GM23248 (cell line): ENCODE measurements around the gene AMPH. TPM values are rescaled to one million over a fixed set of nuclear protein-coding genes. Genes with fewer than 3 reads are reported as not detected.
A peak's percentile ranks its signal among the peaks of the same experiment; 100 is the strongest.
"Not testable (repeated sequence)": the region's sequence is repeated elsewhere in the genome, so short reads cannot be mapped to it uniquely, and the experiment has no call there.

Experiments
- DNase-seq: peaks from one replicate; pipeline ENCODE4 v3.0.0-alpha.2; 2015
- H2AFZ ChIP-seq: fragments of 200-600 bp; sonication (generic); 2 replicates; pipeline ENCODE4 v1.6.1; 2016; ENCODE audit warnings: antibody characterized with exemption
- H3F3A ChIP-seq: fragments of 200-600 bp; sonication (generic); 2 replicates; pipeline ENCODE4 v1.6.1; 2016; ENCODE audit warnings: mild to moderate bottlenecking, antibody characterized with exemption, mixed run types; ENCODE audit not compliant: insufficient read depth
- H3K27ac ChIP-seq: fragments of 200-600 bp; sonication (generic); 2 replicates; pipeline ENCODE4 v1.5.1; 2016; ENCODE audit warnings: mild to moderate bottlenecking
- H3K27me3 ChIP-seq: fragments of 200-600 bp; sonication (generic); replicated peaks from 2 replicates; pipeline ENCODE4 v1.6.1; 2016; ENCODE audit warnings: mild to moderate bottlenecking; ENCODE audit not compliant: insufficient read depth
- H3K36me3 ChIP-seq: fragments of 200-600 bp; sonication (generic); 2 replicates; pipeline ENCODE4 v1.6.1; 2016; ENCODE audit warnings: low read depth, mild to moderate bottlenecking
- H3K4me1 ChIP-seq: fragments of 200-600 bp; sonication (generic); 2 replicates; pipeline ENCODE4 v1.6.1; 2016; ENCODE audit warnings: mild to moderate bottlenecking; ENCODE audit not compliant: insufficient read depth
- H3K4me2 ChIP-seq: fragments of 200-600 bp; sonication (generic); one replicate; pipeline ENCODE4 v1.6.1; 2016; ENCODE audit warnings: mild to moderate bottlenecking; ENCODE audit not compliant: unreplicated experiment
- H3K4me3 ChIP-seq: fragments of 200-600 bp; sonication (generic); 2 replicates; pipeline ENCODE4 v1.5.1; 2016; ENCODE audit warnings: mild to moderate bottlenecking
- H3K79me2 ChIP-seq: fragments of 200-600 bp; sonication (generic); 2 replicates; pipeline ENCODE4 v1.6.1; 2016; ENCODE audit warnings: mild to moderate bottlenecking; ENCODE audit not compliant: insufficient read depth
- H3K9ac ChIP-seq: fragments of 200-600 bp; sonication (generic); 2 replicates; pipeline ENCODE4 v1.6.1; 2016; ENCODE audit warnings: mild to moderate bottlenecking
- H3K9me2 ChIP-seq: fragments of 200-600 bp; sonication (generic); 2 replicates; pipeline ENCODE4 v1.6.1; 2016; ENCODE audit warnings: mixed run types, mild to moderate bottlenecking, moderate library complexity; ENCODE audit not compliant: insufficient read depth
- H3K9me3 ChIP-seq: fragments of 200-600 bp; sonication (generic); one replicate; pipeline ENCODE4 v1.6.1; 2017; ENCODE audit warnings: low read depth
- H4K20me1 ChIP-seq: fragments of 200-600 bp; sonication (generic); 2 replicates; pipeline ENCODE4 v1.6.0; 2016; ENCODE audit not compliant: insufficient read depth
- EZH2 ChIP-seq: fragments of 200-600 bp; sonication (generic); IDR thresholded peaks from 2 replicates; pipeline ENCODE4 v1.6.1; 2018; ENCODE audit warnings: antibody characterized with exemption, mild to moderate bottlenecking; ENCODE audit not compliant: insufficient read depth, poor library complexity, severe bottlenecking
- EZH2phosphoT487 ChIP-seq: fragments of 200-600 bp; sonication (generic); IDR thresholded peaks from 2 replicates; pipeline ENCODE4 v1.6.1; 2018; ENCODE audit warnings: antibody characterized with exemption, moderate library complexity, mild to moderate bottlenecking, low read depth; ENCODE audit not compliant: insufficient read depth
- WGBS, 2 experiments: methylation state at CpG; one replicate each; pipeline ENCODE4 v1.1.6; 2015 to 2017; ENCODE audit warnings: low lambda C conversion rate in 2 of 2, low coverage in 1 of 2; ENCODE audit errors: missing lambda C conversion rate in 2 of 2; 5-methylcytosine and 5-hydroxymethylcytosine counted together
- in situ Hi-C: fragments of 300-500 bp; cut with MboI; formaldehyde crosslinking; loops from 2 replicates; pipeline ENCODE4 v1.15.0; 2020
- polyA plus RNA-seq: library from polyadenylated mRNA; unstranded; fragments of >200 nt; fragmentation: Nextera tagmentation; extraction: Ambion mirVana; gene quantifications from 2 replicates; pipeline ENCODE4 v1.2.1, GENCODE V29; 2016
- total RNA-seq: library from RNA; depleted of rRNA; stranded (reverse); fragments of >200 nt; shearing (Covaris generic); gene quantifications from 2 replicates; pipeline ENCODE4 v1.2.3, GENCODE V29; 2014

AMPH gene
- total and polyA plus RNA-seq, 2 experiments from 2014 or later = 3.1 to 4.9 TPM

DNA sequence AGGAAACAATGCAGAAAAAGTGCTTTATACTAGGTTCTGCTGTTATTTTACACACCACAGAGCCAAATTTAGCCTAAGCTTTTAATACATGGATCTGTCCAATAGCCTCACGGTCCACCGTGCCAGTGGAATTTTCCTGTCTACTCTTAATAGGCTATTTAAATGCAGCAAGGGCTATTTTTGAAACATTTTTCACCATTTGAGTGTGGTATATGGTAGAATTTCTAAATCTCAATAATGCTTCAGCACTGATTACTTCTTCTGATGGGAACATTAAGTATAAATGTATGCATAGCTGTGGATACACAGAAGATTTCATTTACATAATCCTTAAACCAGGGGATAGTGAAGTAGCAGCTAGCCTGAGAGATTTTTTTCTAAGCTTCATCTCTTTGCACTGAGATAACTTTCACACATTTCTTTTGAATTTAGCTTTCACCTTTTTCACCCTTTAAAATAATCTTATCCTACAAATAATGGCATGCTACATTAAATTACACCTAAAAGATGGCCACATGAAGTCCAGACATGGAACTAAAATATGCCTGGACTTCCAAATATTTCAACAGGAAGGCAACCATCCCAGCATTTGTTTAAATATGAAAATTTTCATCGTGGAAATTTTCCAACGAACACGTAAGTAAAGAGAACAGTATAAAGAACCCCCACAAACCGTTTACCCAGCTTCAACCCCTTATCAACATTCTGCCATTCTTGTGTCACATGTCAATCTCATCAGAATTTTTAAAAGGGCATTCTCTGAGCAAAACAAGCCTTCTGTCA lies 45.4 kb downstream of the AMPH start:
- no peak for TF ChIP-seq EZH2
- TF ChIP-seq EZH2phosphoT487 = no peak
- Histone ChIP-seq H3K79me2 (no peaks in the 10 kb centered on the region), H3K27ac (peak overlapping the region; percentile 97), H3K4me2 (peak overlapping the region; percentile 88), H3K36me3 (no peaks in the 10 kb centered on the region), H3F3A (peaks cover 25% of the 10 kb centered on the region), H3K9ac (no peak overlapping the region), H3K9me3 (no peaks in the 10 kb centered on the region), H3K27me3 (no peaks in the 10 kb centered on the region), H2AFZ (no peak overlapping the region), H3K9me2 (no peaks in the 10 kb centered on the region), H3K4me1 (peaks cover 24% of the 10 kb centered on the region), H3K4me3 (no peak overlapping the region), H4K20me1 (no peaks in the 10 kb centered on the region)
- in situ Hi-C loops = no loop called here
- 65 to 71% methylated on average over 6 of the region's 6 CpGs for whole genome bisulfite sequencing, 2 experiments
- no peak for DNase-seq

DNA sequence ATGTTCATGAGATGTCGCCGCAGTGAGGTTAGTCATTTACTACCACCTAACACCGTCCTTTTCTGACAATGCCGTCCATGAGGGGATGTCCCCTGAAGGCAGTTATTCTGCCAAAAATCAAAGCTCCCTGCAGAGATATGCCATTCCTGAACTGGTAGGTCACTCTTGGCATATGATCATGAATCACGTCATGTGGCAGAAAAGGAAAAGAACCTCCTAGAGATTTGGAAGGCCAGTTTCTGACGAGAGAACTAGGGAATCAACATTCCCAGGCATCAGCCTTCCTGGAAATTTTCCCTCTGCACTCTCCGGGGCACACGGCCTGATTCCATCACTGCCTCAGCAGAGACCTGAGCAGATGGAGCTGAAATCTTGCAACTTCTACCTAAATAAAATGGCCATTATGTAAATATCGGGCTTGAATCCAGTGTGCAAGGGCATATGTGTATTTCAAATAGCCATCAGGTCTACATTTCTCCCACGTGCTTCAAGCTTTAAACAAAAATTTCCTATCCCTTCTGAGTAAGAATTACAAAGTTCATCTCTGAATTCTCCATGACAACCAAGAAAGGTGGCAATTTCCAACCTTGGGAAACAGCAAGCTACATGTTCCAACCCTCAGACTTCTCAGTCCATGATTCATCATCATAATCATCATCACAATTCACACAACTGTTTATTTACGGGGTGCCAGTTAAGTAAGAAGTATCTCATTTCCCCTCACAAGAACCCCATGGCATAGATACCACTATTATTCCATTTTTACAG lies 46.5 kb downstream of the AMPH start:
- H3K9me2 ChIP-seq = no peaks in the 10 kb centered on the region
- TF ChIP-seq EZH2 (no peak), EZH2phosphoT487 (0 out of 2 replicates have a peak, but pooled peaks have one; percentile 24)

DNA sequence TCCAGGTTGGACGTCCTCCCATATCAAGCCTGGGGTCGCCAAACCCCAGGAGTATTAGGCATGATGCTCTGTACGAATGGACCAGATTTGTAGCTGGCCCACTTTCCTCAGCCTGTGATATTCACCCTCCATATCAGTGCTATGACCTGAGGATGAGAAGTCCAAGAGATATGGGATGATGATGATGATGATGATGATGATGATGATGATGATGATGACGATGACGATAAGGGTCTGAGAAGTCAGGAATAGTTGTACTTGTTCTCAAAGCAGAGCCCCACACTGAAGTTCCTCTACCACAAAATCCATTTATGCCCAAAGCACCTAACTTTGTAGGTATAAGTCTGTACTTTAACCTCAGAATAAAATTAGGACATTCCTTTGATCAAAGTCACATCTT lies 50.7 kb downstream of the AMPH start:
- Histone ChIP-seq H3K4me2 (no peak overlapping the region), H3K9me2 (no peaks in the 10 kb centered on the region), H2AFZ (no peak overlapping the region), H3K9me3 (no peaks in the 10 kb centered on the region), H3K4me3 (no peak overlapping the region), H3K36me3 (no peaks in the 10 kb centered on the region), H3K27ac (no peak overlapping the region), H3K79me2 (no peaks in the 10 kb centered on the region), H3F3A (peaks cover 16% of the 10 kb centered on the region), H4K20me1 (no peaks in the 10 kb centered on the region), H3K4me1 (peaks cover 19% of the 10 kb centered on the region), H3K9ac (no peak overlapping the region), H3K27me3 (no peaks in the 10 kb centered on the region)
- TF ChIP-seq EZH2phosphoT487 (no peak), EZH2 (no peak)
- in situ Hi-C loops = no loop called here
- WGBS, 2 experiments = 91% methylated on average over 5 of the region's 5 CpGs
- no peak for DNase-seq

More for the DNA sequence above, 46.5 kb downstream of the AMPH start:
- Histone ChIP-seq H2AFZ (peak overlapping the region; percentile 36; the same call in 1 of the 2 replicates), H3K4me1 (peaks cover 24% of the 10 kb centered on the region), H3K9me3 (no peaks in the 10 kb centered on the region), H4K20me1 (no peaks in the 10 kb centered on the region), H3K4me3 (peak overlapping the region; percentile 45), H3K27ac (peak overlapping the region; percentile 97), H3K27me3 (no peaks in the 10 kb centered on the region), H3K4me2 (peak overlapping the region; percentile 88), H3K9ac (peak overlapping the region; percentile 79), H3K79me2 (no peaks in the 10 kb centered on the region), H3K36me3 (no peaks in the 10 kb centered on the region), H3F3A (peaks cover 25% of the 10 kb centered on the region)
- in situ Hi-C loops = no loop called here
- 7 to 10% methylated on average over 11 of the region's 11 CpGs for WGBS, 2 experiments
- DNase-seq = peak; percentile 87

DNA sequence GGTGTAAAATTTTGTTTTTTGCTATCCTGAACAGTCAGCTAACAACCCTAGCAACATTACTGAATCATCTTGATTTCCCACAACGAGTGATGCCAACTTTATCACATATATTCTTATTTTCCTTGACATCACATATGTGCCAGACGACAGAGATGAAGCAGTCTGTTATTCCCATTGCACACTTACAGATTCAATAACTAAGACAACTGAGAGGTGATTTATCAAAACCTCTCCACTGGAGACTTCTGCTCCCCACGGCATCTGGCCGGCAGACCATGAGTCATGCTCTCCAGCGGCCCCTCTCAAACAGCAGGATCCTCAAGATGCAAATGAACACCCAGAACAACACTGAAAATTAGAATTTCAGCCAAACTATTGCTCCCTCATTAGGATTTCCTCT lies 57.1 kb downstream of the AMPH start:
- peak; percentile 58 for DNase-seq
- WGBS, 2 experiments = 29 to 30% methylated on average over 5 of the region's 5 CpGs
- TF ChIP-seq EZH2 (no peak), EZH2phosphoT487 (no peak)

DNA sequence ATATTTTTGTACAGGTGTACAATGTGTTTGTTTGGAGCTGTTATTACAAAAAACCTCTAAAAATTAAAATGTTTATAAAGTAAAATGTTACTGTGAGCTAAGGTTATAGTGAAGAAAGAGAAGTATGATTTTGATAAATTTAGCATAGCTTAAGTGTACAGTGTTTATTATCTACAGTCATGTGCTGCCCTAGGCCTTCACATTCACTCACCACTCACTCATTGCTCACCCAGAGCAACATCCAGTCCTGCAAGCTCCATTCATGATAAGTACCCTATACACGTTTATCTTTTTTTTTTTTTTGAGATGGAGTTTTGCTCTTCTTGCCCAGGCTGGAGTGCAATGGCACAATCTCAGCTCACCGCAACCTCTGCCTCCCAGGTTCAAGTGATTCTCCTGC lies 59.6 kb downstream of the AMPH start:
- H3K36me3 ChIP-seq, H3K9me3 ChIP-seq, H3K9ac ChIP-seq, H4K20me1 ChIP-seq, H3K79me2 ChIP-seq, H3K27me3 ChIP-seq, H3K4me2 ChIP-seq, H2AFZ ChIP-seq, H3K9me2 ChIP-seq, H3K27ac ChIP-seq, H3K4me1 ChIP-seq, in situ Hi-C loops, H3F3A ChIP-seq, DNase-seq, H3K4me3 ChIP-seq: not testable (repeated sequence)
- WGBS, 2 experiments = 62 to 82% methylated on average over 1 to 2 of the region's 2 CpGs

More for the DNA sequence above, 57.1 kb downstream of the AMPH start:
- Histone ChIP-seq H3K9ac (no peak overlapping the region), H3K79me2 (no peaks in the 10 kb centered on the region), H3K4me1 (no peaks in the 10 kb centered on the region), H2AFZ (no peak overlapping the region), H3K27ac (no peak overlapping the region), H3F3A (no peaks in the 10 kb centered on the region), H3K27me3 (no peaks in the 10 kb centered on the region), H3K9me2 (no peaks in the 10 kb centered on the region), H3K9me3 (no peaks in the 10 kb centered on the region), H3K36me3 (no peaks in the 10 kb centered on the region), H4K20me1 (no peaks in the 10 kb centered on the region), H3K4me2 (no peak overlapping the region), H3K4me3 (no peak overlapping the region)
- in situ Hi-C loops = no loop called here
